GM12891 (cell line): Measurements from ENCODE around the gene FAM124A.

Source experiments
- POLR2A ChIP-seq: IDR thresholded peaks from 2 replicates; pipeline ENCODE4 v1.6.1; 2011; ENCODE audit warnings: low read depth, low read length, control low read depth
- POU2F2 ChIP-seq: IDR thresholded peaks from 2 replicates; pipeline ENCODE4 v1.6.1; 2011; ENCODE audit warnings: low read depth, mild to moderate bottlenecking, control low read depth, low read length, moderate library complexity
- SPI1 ChIP-seq: IDR thresholded peaks from 2 replicates; pipeline ENCODE4 v1.6.1; 2011; ENCODE audit warnings: low read depth, low read length, control low read depth
- TAF1 ChIP-seq: IDR thresholded peaks from 2 replicates; pipeline ENCODE4 v1.6.1; 2011; ENCODE audit warnings: low read depth, low read length, control low read depth

DNA sequence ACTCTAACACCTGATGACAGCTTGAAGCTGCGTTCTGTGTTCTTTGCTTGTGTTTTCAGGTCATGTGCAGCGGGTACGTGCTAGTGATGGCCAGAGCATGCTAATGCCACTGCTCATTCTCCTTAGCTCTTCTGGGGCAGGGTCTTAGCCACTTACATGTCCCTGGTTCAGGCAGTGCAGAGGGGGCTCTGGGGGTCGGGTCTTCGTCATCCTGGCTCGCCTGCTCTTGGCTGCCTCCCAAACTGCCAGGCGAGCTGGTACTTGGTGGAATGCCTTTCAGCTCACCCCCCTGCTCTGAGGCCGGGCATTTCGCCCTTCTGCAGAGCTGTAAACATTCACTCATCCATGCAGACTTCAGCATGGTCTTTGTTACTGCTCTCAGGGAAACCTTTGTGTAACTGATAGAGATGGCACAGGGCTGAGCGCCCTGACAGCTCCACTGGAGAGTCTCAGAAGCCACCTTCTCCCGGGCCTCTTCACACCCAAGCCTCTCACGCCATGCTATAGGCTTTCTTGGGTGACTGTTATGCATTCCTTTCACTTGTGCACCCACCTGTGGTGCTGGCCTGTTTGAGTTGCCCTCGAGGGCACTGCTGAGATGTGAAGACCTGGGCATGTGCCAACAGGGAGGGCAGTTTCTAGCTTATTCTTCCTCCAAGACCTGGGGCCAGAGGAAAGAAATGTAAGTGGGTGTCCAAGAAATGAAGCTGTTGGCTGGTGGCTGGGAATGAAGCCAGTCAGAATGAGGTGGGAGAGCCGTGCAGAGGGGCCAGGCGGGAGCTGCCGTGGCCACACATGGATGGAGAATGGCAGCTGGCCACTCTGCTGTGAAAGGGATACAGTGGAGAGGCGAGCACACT is 24.4 kb downstream of the FAM124A start:
- TF ChIP-seq POLR2A (no peak), TAF1 (no peak), POU2F2 (no peak), SPI1 (no peak)
